Measurements from ENCODE around the gene RNF214.

Gene RNF214

GRCh38 chr11:117230999-117231841 lies 1.3 kb upstream of the RNF214 start:
- Histone ChIP-seq H3K27me3 (ENCODE audit: control insufficient read depth in 1 of 2, insufficient read depth in 2 of 2, low read length in 2 of 2) (no peaks in the 10 kb centered on the region), H3K27ac (ENCODE audit: low read depth, low read length) (peak overlapping the region; percentile 95), H3K4me3 (ENCODE audit: low read depth in 1 of 2, low read length in 2 of 2) (peak overlapping the region; percentile 93 to 94), H3K9me3 (ENCODE audit: control insufficient read depth in 1 of 2, low read length in 2 of 2) (no peaks in the 10 kb centered on the region), H3K4me1 (ENCODE audit: control insufficient read depth in 1 of 2, insufficient read depth in 2 of 2, low read length in 2 of 2) (peaks cover 25 to 27% of the 10 kb centered on the region in 2 donors), H3K36me3 (ENCODE audit: control insufficient read depth in 1 of 2, insufficient read depth in 2 of 2, low read length in 2 of 2) (peaks cover 18 to 40% of the 10 kb centered on the region in 2 donors), H3K9ac (ENCODE audit: low read depth in 1 of 2, low read length in 2 of 2) (peak overlapping the region; percentile 84 to 93)

GRCh38 chr11:117231842-117232091 lies 704 bp upstream of the RNF214 start, which contains the start of gene PCSK7:
Gene PCSK7 (minus strand): TSS chr11:117232073. CDS start chr11:117229844, 2,229 bp downstream.
- Histone ChIP-seq H3K36me3 (ENCODE audit: control insufficient read depth in 1 of 2, insufficient read depth in 2 of 2, low read length in 2 of 2) (peaks cover 18 to 38% of the 10 kb centered on the region in 2 donors), H3K27me3 (ENCODE audit: control insufficient read depth in 1 of 2, insufficient read depth in 2 of 2, low read length in 2 of 2) (no peaks in the 10 kb centered on the region)

GRCh38 chr11:117232911-117233409 lies 489 bp downstream of the RNF214 start:
- Histone ChIP-seq H3K9me3 (ENCODE audit: control insufficient read depth in 1 of 2, low read length in 2 of 2) (no peaks in the 10 kb centered on the region), H3K9ac (ENCODE audit: low read depth in 1 of 2, low read length in 2 of 2) (peak overlapping the region; percentile 68 to 71), H3K27me3 (ENCODE audit: control insufficient read depth in 1 of 2, insufficient read depth in 2 of 2, low read length in 2 of 2) (no peaks in the 10 kb centered on the region), H3K4me1 (ENCODE audit: control insufficient read depth in 1 of 2, insufficient read depth in 2 of 2, low read length in 2 of 2) (peaks cover 25 to 26% of the 10 kb centered on the region in 2 donors), H3K4me3 (ENCODE audit: low read depth in 1 of 2, low read length in 2 of 2) (peak overlapping the region; percentile 80 to 82), H3K36me3 (ENCODE audit: control insufficient read depth in 1 of 2, insufficient read depth in 2 of 2, low read length in 2 of 2) (peaks cover 14 to 27% of the 10 kb centered on the region in 2 donors), H3K27ac (ENCODE audit: low read depth, low read length) (peak overlapping the region; percentile 48)

More at GRCh38 chr11:117231842-117232091, 704 bp upstream of the RNF214 start, which contains the start of gene PCSK7:
- Histone ChIP-seq H3K4me1 (ENCODE audit: control insufficient read depth in 1 of 2, insufficient read depth in 2 of 2, low read length in 2 of 2) (peaks cover 25 to 26% of the 10 kb centered on the region in 2 donors), H3K4me3 (ENCODE audit: low read depth in 1 of 2, low read length in 2 of 2) (peak within 1 kb of the TSS; percentile 93 to 94), H3K9ac (ENCODE audit: low read depth in 1 of 2, low read length in 2 of 2) (peak within 1 kb of the TSS; percentile 84 to 93), H3K9me3 (ENCODE audit: control insufficient read depth in 1 of 2, low read length in 2 of 2) (no peaks in the 10 kb centered on the region), H3K27ac (ENCODE audit: low read depth, low read length) (peak within 1 kb of the TSS; percentile 95)

GRCh38 chr11:117238221-117238620 lies 5.8 kb downstream of the RNF214 start:
- Histone ChIP-seq H3K27ac (ENCODE audit: low read depth, low read length) (no peak overlapping the region), H3K27me3 (ENCODE audit: control insufficient read depth in 1 of 2, insufficient read depth in 2 of 2, low read length in 2 of 2) (no peaks in the 10 kb centered on the region), H3K9ac (ENCODE audit: low read depth in 1 of 2, low read length in 2 of 2) (no peak overlapping the region), H3K36me3 (ENCODE audit: control insufficient read depth in 1 of 2, insufficient read depth in 2 of 2, low read length in 2 of 2) (peaks cover 12 to 20% of the 10 kb centered on the region in 2 donors), H3K4me1 (ENCODE audit: control insufficient read depth in 1 of 2, insufficient read depth in 2 of 2, low read length in 2 of 2) (peaks cover 3 to 5% of the 10 kb centered on the region in 2 donors), H3K9me3 (ENCODE audit: control insufficient read depth in 1 of 2, low read length in 2 of 2) (no peaks in the 10 kb centered on the region), H3K4me3 (ENCODE audit: low read depth in 1 of 2, low read length in 2 of 2) (no peak overlapping the region)

- Histone ChIP-seq H3K4me3 (ENCODE audit: low read depth in 1 of 2, low read length in 2 of 2) (no peak overlapping the region), H3K27ac (ENCODE audit: low read depth, low read length) (no peak overlapping the region), H3K4me1 (ENCODE audit: control insufficient read depth in 1 of 2, insufficient read depth in 2 of 2, low read length in 2 of 2) (no peaks in the 10 kb centered on the region), H3K9ac (ENCODE audit: low read depth in 1 of 2, low read length in 2 of 2) (no peak overlapping the region), H3K9me3 (ENCODE audit: control insufficient read depth in 1 of 2, low read length in 2 of 2) (no peaks in the 10 kb centered on the region), H3K27me3 (ENCODE audit: control insufficient read depth in 1 of 2, insufficient read depth in 2 of 2, low read length in 2 of 2) (no peaks in the 10 kb centered on the region), H3K36me3 (ENCODE audit: control insufficient read depth in 1 of 2, insufficient read depth in 2 of 2, low read length in 2 of 2) (peaks cover 12 to 27% of the 10 kb centered on the region in 2 donors)
These were observed 6.8 kb downstream of the RNF214 start for GRCh38 chr11:117239295-117239694.

- Histone ChIP-seq H3K27me3 (ENCODE audit: control insufficient read depth in 1 of 2, insufficient read depth in 2 of 2, low read length in 2 of 2) (no peaks in the 10 kb centered on the region), H3K27ac (ENCODE audit: low read depth, low read length) (no peak overlapping the region), H3K9me3 (ENCODE audit: control insufficient read depth in 1 of 2, low read length in 2 of 2) (no peaks in the 10 kb centered on the region), H3K9ac (ENCODE audit: low read depth in 1 of 2, low read length in 2 of 2) (no peak overlapping the region), H3K4me1 (ENCODE audit: control insufficient read depth in 1 of 2, insufficient read depth in 2 of 2, low read length in 2 of 2) (no peaks in the 10 kb centered on the region), H3K36me3 (ENCODE audit: control insufficient read depth in 1 of 2, insufficient read depth in 2 of 2, low read length in 2 of 2) (peaks cover 10 to 49% of the 10 kb centered on the region in 2 donors), H3K4me3 (ENCODE audit: low read depth in 1 of 2, low read length in 2 of 2) (no peak overlapping the region)
These were observed 15.9 kb downstream of the RNF214 start for GRCh38 chr11:117248341-117248740.

GRCh38 chr11:117249571-117249970 lies 17.1 kb downstream of the RNF214 start:
- H3K27me3 ChIP-seq (ENCODE audit: control insufficient read depth in 1 of 2, insufficient read depth in 2 of 2, low read length in 2 of 2): no peaks in the 10 kb centered on the region
- peaks cover 10 to 41% of the 10 kb centered on the region in 2 donors for H3K36me3 ChIP-seq (ENCODE audit: control insufficient read depth in 1 of 2, insufficient read depth in 2 of 2, low read length in 2 of 2)
- no peak overlapping the region for H3K9ac ChIP-seq (ENCODE audit: low read depth in 1 of 2, low read length in 2 of 2)

GRCh38 chr11:117251506-117251905 lies 19.0 kb downstream of the RNF214 start:
- Histone ChIP-seq H3K9ac (ENCODE audit: low read depth in 1 of 2, low read length in 2 of 2) (no peak overlapping the region), H3K9me3 (ENCODE audit: control insufficient read depth in 1 of 2, low read length in 2 of 2) (no peaks in the 10 kb centered on the region), H3K4me1 (ENCODE audit: control insufficient read depth in 1 of 2, insufficient read depth in 2 of 2, low read length in 2 of 2) (no peaks in the 10 kb centered on the region), H3K36me3 (ENCODE audit: control insufficient read depth in 1 of 2, insufficient read depth in 2 of 2, low read length in 2 of 2) (peaks cover 7 to 36% of the 10 kb centered on the region in 2 donors), H3K4me3 (ENCODE audit: low read depth in 1 of 2, low read length in 2 of 2) (no peak overlapping the region), H3K27ac (ENCODE audit: low read depth, low read length) (no peak overlapping the region), H3K27me3 (ENCODE audit: control insufficient read depth in 1 of 2, insufficient read depth in 2 of 2, low read length in 2 of 2) (no peaks in the 10 kb centered on the region)

More at GRCh38 chr11:117249571-117249970, 17.1 kb downstream of the RNF214 start:
- Histone ChIP-seq H3K27ac (ENCODE audit: low read depth, low read length) (no peak overlapping the region), H3K4me3 (ENCODE audit: low read depth in 1 of 2, low read length in 2 of 2) (no peak overlapping the region), H3K4me1 (ENCODE audit: control insufficient read depth in 1 of 2, insufficient read depth in 2 of 2, low read length in 2 of 2) (no peaks in the 10 kb centered on the region), H3K9me3 (ENCODE audit: control insufficient read depth in 1 of 2, low read length in 2 of 2) (no peaks in the 10 kb centered on the region)

GRCh38 chr11:117255966-117256365 lies 23.5 kb downstream of the RNF214 start:
- Histone ChIP-seq H3K9ac (ENCODE audit: low read depth in 1 of 2, low read length in 2 of 2) (no peak overlapping the region), H3K4me1 (ENCODE audit: control insufficient read depth in 1 of 2, insufficient read depth in 2 of 2, low read length in 2 of 2) (no peaks in the 10 kb centered on the region), H3K9me3 (ENCODE audit: control insufficient read depth in 1 of 2, low read length in 2 of 2) (no peaks in the 10 kb centered on the region), H3K27ac (ENCODE audit: low read depth, low read length) (no peak overlapping the region), H3K36me3 (ENCODE audit: control insufficient read depth in 1 of 2, insufficient read depth in 2 of 2, low read length in 2 of 2) (peaks cover 3 to 22% of the 10 kb centered on the region in 2 donors), H3K4me3 (ENCODE audit: low read depth in 1 of 2, low read length in 2 of 2) (no peak overlapping the region), H3K27me3 (ENCODE audit: control insufficient read depth in 1 of 2, insufficient read depth in 2 of 2, low read length in 2 of 2) (no peaks in the 10 kb centered on the region)

GRCh38 chr11:117256573-117256972 lies 24.1 kb downstream of the RNF214 start:
- H3K4me3 ChIP-seq (ENCODE audit: low read depth in 1 of 2, low read length in 2 of 2): no peak overlapping the region
- H3K4me1 ChIP-seq (ENCODE audit: control insufficient read depth in 1 of 2, insufficient read depth in 2 of 2, low read length in 2 of 2): no peaks in the 10 kb centered on the region
- H3K9ac ChIP-seq (ENCODE audit: low read depth in 1 of 2, low read length in 2 of 2): no peak overlapping the region
- no peaks in the 10 kb centered on the region for H3K27me3 ChIP-seq (ENCODE audit: control insufficient read depth in 1 of 2, insufficient read depth in 2 of 2, low read length in 2 of 2)
- peaks cover 3 to 22% of the 10 kb centered on the region in 2 donors for H3K36me3 ChIP-seq (ENCODE audit: control insufficient read depth in 1 of 2, insufficient read depth in 2 of 2, low read length in 2 of 2)
- H3K9me3 ChIP-seq (ENCODE audit: control insufficient read depth in 1 of 2, low read length in 2 of 2): no peaks in the 10 kb centered on the region
- H3K27ac ChIP-seq (ENCODE audit: low read depth, low read length): no peak overlapping the region
